Activated CD8-positive, alpha-beta T cell treated with anti-CD3 and anti-CD28 coated beads for 36 hours (primary cell): ENCODE data around the gene DIRAS1. TPM values are rescaled to one million over a fixed set of nuclear protein-coding genes. Genes with fewer than 3 reads are reported as not detected.
"Not testable (repeated sequence)": the region's sequence is repeated elsewhere in the genome, so short reads cannot be mapped to it uniquely, and the experiment has no call there.

Experiments
- ATAC-seq: fragments of 200-7000 bp; cut with Tn5 transposase; one replicate; pipeline ENCODE4 v1.10.0; 2021; ENCODE audit warnings: mild to moderate bottlenecking, moderate library complexity
- CTCF ChIA-PET: fragments of 350-600 bp; sonication (Branson Sonifier 250); formaldehyde crosslinking; loops from one replicate; lab custom pipeline; 2021; ENCODE audit warnings: antibody characterized with exemption; lab: Charles Lee
- POLR2A ChIA-PET: fragments of 350-600 bp; sonication (Branson Sonifier 250); formaldehyde crosslinking; loops from one replicate; lab custom pipeline; 2021; ENCODE audit warnings: antibody characterized with exemption; lab: Charles Lee
- DNase-seq: peaks from one replicate; pipeline ENCODE4 v3.0.0-alpha.2; 2020
- H3K27ac Mint-ChIP-seq: one replicate; pipeline ENCODE4 v1.8.0; 2021; ENCODE audit warnings: mild to moderate bottlenecking, mixed read lengths
- H3K27me3 Mint-ChIP-seq: one replicate; pipeline ENCODE4 v1.8.0; 2021; ENCODE audit warnings: mixed read lengths
- H3K36me3 Mint-ChIP-seq: one replicate; pipeline ENCODE4 v1.8.0; 2021; ENCODE audit warnings: low read depth, mixed read lengths
- H3K4me1 Mint-ChIP-seq: one replicate; pipeline ENCODE4 v1.8.0; 2021; ENCODE audit warnings: low read depth, mixed read lengths
- H3K4me3 Mint-ChIP-seq: one replicate; pipeline ENCODE4 v1.8.0; 2021; ENCODE audit warnings: mild to moderate bottlenecking, moderate library complexity, mixed read lengths
- H3K9me3 Mint-ChIP-seq: one replicate; pipeline ENCODE4 v1.8.0; 2021; ENCODE audit warnings: mixed read lengths
- CTCF ChIP-seq: fragments of 200-600 bp; IDR thresholded peaks from one replicate; pipeline ENCODE4 v1.8.0; 2022; ENCODE audit warnings: antibody characterized with exemption, mild to moderate bottlenecking
- intact Hi-C: fragments of 100-400 bp; cut with micrococcal nuclease; formaldehyde crosslinking; loops from one replicate; pipeline ENCODE4 v1.10.0; 2022
- total RNA-seq, 2 experiments: library from RNA; stranded (reverse); gene quantifications; one replicate each; pipeline ENCODE4 v1.2.3, GENCODE V29; 2021

Gene DIRAS1
- total RNA-seq, 2 experiments from 2014 or later: 0.09 TPM; not detected in 1

GRCh38 chr19:2716722-2717637 is 4.2 kb downstream of the DIRAS1 start:
- Mint-ChIP-seq H3K4me1 (peaks cover 3% of the 10 kb centered on the region), H3K27ac (no peak overlapping the region), H3K27me3 (peaks cover 13% of the 10 kb centered on the region), H3K9me3 (peaks cover 10% of the 10 kb centered on the region), H3K4me3 (no peak overlapping the region), H3K36me3 (no peaks in the 10 kb centered on the region)
- no peak for DNase-seq
- no peak for TF ChIP-seq CTCF
- intact Hi-C loops: no loop called here
- ChIA-PET POLR2A (no interaction called here), CTCF (interaction anchor here (1.1 kb wide), 1 partner anchor 68 kb away, joined by 5 read pairs; no protein-coding TSS in a partner anchor)
- no peak for ATAC-seq

GRCh38 chr19:2716275-2716650 is 4.9 kb downstream of the DIRAS1 start:
- Mint-ChIP-seq H3K36me3 (no peaks in the 10 kb centered on the region), H3K4me1 (peaks cover 3% of the 10 kb centered on the region), H3K4me3 (no peak overlapping the region), H3K27me3 (peaks cover 8% of the 10 kb centered on the region), H3K9me3 (peaks cover 10% of the 10 kb centered on the region), H3K27ac (no peak overlapping the region)
- intact Hi-C loops: no loop called here
- ChIA-PET POLR2A (no interaction called here), CTCF (no interaction called here)
- ATAC-seq (no peak), DNase-seq (no peak)
- TF ChIP-seq CTCF: no peak

- POLR2A ChIA-PET: no interaction called here
- Mint-ChIP-seq H3K4me1 (peaks cover 3% of the 10 kb centered on the region), H3K9me3 (peaks cover 10% of the 10 kb centered on the region), H3K36me3 (no peaks in the 10 kb centered on the region), H3K4me3 (no peak overlapping the region), H3K27me3 (peaks cover 8% of the 10 kb centered on the region), H3K27ac (no peak overlapping the region)
- DNase-seq: no peak
- TF ChIP-seq CTCF: no peak
- CTCF ChIA-PET: interaction anchor here (0.6 to 0.9 kb wide), 2 partner anchors 67 to 79 kb away, joined by 3 to 4 read pairs; no protein-coding TSS in a partner anchor
- intact Hi-C loops: no loop called here
- no peak for ATAC-seq
These were observed 5.5 kb downstream of the DIRAS1 start for GRCh38 chr19:2715470-2716274.

GRCh38 chr19:2714531-2715269 is 6.5 kb downstream of the DIRAS1 start:
- H3K27me3 Mint-ChIP-seq: peaks cover 3% of the 10 kb centered on the region
- TF ChIP-seq CTCF: no peak
- no peaks in the 10 kb centered on the region for H3K36me3 Mint-ChIP-seq
- peaks cover 10% of the 10 kb centered on the region for H3K9me3 Mint-ChIP-seq
- ATAC-seq (no peak), DNase-seq (no peak)
- ChIA-PET CTCF (interaction anchor here (0.9 kb wide), 1 partner anchor 66 kb away, joined by 4 read pairs; no protein-coding TSS in a partner anchor), POLR2A (no interaction called here)
- no peak overlapping the region for H3K27ac Mint-ChIP-seq
- H3K4me1 Mint-ChIP-seq: peaks cover under 1% of the 10 kb centered on the region
- intact Hi-C loops: no loop called here
- no peak overlapping the region for H3K4me3 Mint-ChIP-seq

- POLR2A ChIA-PET, DNase-seq, ATAC-seq, CTCF ChIA-PET, intact Hi-C loops, H3K4me1 Mint-ChIP-seq, H3K27me3 Mint-ChIP-seq, H3K27ac Mint-ChIP-seq, H3K4me3 Mint-ChIP-seq, H3K36me3 Mint-ChIP-seq, H3K9me3 Mint-ChIP-seq: not testable (repeated sequence)
These were observed 7.1 kb downstream of the DIRAS1 start for GRCh38 chr19:2714102-2714501.

- H3K4me3 Mint-ChIP-seq, intact Hi-C loops, DNase-seq, H3K27ac Mint-ChIP-seq, H3K4me1 Mint-ChIP-seq, CTCF ChIA-PET, ATAC-seq, H3K36me3 Mint-ChIP-seq, POLR2A ChIA-PET, H3K27me3 Mint-ChIP-seq, H3K9me3 Mint-ChIP-seq: not testable (repeated sequence)
These were observed 8.0 kb downstream of the DIRAS1 start for GRCh38 chr19:2713170-2713569.
